IPS-18a (cell line): ENCODE measurements around the gene MGLL.

Experiments
- H3K27ac ChIP-seq: one replicate; pipeline ENCODE4 v1.5.1; 2013; ENCODE audit warnings: low read length
- H3K27me3 ChIP-seq: one replicate; pipeline ENCODE4 v1.6.1; 2013; ENCODE audit warnings: mild to moderate bottlenecking, low read length; ENCODE audit not compliant: control insufficient read depth, insufficient read depth
- H3K36me3 ChIP-seq: one replicate; pipeline ENCODE4 v1.6.1; 2013; ENCODE audit warnings: low read depth, low read length; ENCODE audit not compliant: control insufficient read depth
- H3K4me1 ChIP-seq: one replicate; pipeline ENCODE4 v1.6.1; 2013; ENCODE audit warnings: low read depth, low read length; ENCODE audit not compliant: control insufficient read depth
- H3K4me3 ChIP-seq: one replicate; pipeline ENCODE4 v1.5.1; 2013; ENCODE audit warnings: low read length
- H3K9ac ChIP-seq: one replicate; pipeline ENCODE4 v1.6.1; 2013; ENCODE audit warnings: mild to moderate bottlenecking, low read length, moderate library complexity
- H3K9me3 ChIP-seq: one replicate; pipeline ENCODE4 v1.6.1; 2013; ENCODE audit warnings: low read depth, low read length; ENCODE audit not compliant: control insufficient read depth

The MGLL gene

GRCh38 chr3:127674101-127674721, 148.1 kb downstream of the MGLL start:
- no peaks in the 10 kb centered on the region for H3K4me1 ChIP-seq
- H3K9ac ChIP-seq: no peak overlapping the region
- H3K4me3 ChIP-seq: no peak overlapping the region
- H3K36me3 ChIP-seq: no peaks in the 10 kb centered on the region
- H3K27ac ChIP-seq: no peak overlapping the region
- peaks cover 7% of the 10 kb centered on the region for H3K27me3 ChIP-seq
- no peaks in the 10 kb centered on the region for H3K9me3 ChIP-seq

- no peak overlapping the region for H3K27ac ChIP-seq
- peak overlapping the region; percentile 68 for H3K4me3 ChIP-seq
- peaks cover 7% of the 10 kb centered on the region for H3K27me3 ChIP-seq
- H3K36me3 ChIP-seq: no peaks in the 10 kb centered on the region
- H3K9me3 ChIP-seq: no peaks in the 10 kb centered on the region
- H3K4me1 ChIP-seq: no peaks in the 10 kb centered on the region
- H3K9ac ChIP-seq: no peak overlapping the region
Measured at GRCh38 chr3:127673191-127674100, 148.9 kb downstream of the MGLL start.

DNA sequence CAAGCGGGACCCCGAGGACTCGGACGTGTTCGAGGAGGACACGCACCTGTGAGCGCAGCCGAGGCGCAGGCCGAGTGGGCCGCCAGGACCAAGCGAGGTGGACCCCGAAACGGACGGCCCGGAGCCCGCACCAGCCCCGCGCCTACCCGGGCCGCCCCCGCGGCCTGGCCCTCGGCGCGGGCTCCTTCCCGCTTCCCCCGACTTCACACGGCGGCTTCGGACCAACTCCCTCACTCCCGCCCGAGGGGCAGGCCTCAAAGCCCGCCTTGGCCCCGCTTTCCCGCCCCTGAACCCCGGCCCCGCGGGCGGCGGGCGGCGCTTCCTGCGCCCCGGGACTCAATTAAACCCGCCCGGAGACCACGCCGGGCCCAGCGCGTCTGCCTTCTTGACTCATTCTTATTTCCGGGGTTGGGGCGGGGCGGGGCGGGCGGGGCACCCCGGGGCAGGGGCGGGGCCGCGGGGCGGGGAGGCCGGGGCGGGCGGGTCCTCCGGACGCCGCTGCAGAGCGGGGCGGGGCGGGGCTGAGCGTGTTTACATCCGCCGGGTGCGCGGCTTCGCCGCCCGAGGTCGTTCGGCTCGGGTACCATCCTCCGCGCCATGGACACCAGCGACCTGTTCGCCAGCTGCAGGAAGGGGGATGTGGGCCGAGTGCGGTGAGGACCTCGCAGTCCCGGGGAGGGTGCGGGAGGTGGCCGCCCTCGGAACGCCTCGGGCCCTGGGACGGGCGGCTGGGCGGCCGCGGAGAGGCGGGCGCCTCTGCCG, 149.7 kb downstream of the MGLL start, which contains the start of gene ABTB1:
Gene ABTB1 (plus strand): TSS at position 524 of the 762 bp plus-strand sequence. CDS start 74 bp downstream, at position 598.
- H3K36me3 ChIP-seq: no peaks in the 10 kb centered on the region
- no peak within 1 kb of the TSS for H3K27ac ChIP-seq
- peak within 1 kb of the TSS; percentile 68 for H3K4me3 ChIP-seq
- H3K4me1 ChIP-seq: no peaks in the 10 kb centered on the region
- H3K27me3 ChIP-seq: peaks cover 7% of the 10 kb centered on the region
- H3K9me3 ChIP-seq: no peaks in the 10 kb centered on the region
- peak within 1 kb of the TSS; percentile 61 for H3K9ac ChIP-seq

GRCh38 chr3:127671523-127672428, 150.5 kb downstream of the MGLL start:
- H3K9me3 ChIP-seq: no peaks in the 10 kb centered on the region
- no peak overlapping the region for H3K27ac ChIP-seq
- H3K9ac ChIP-seq: peak overlapping the region; percentile 61
- H3K4me3 ChIP-seq: peak overlapping the region; percentile 59
- peaks cover 7% of the 10 kb centered on the region for H3K27me3 ChIP-seq
- no peaks in the 10 kb centered on the region for H3K36me3 ChIP-seq
- no peaks in the 10 kb centered on the region for H3K4me1 ChIP-seq

- Histone ChIP-seq H3K4me3 (no peak overlapping the region), H3K27me3 (peaks cover 7% of the 10 kb centered on the region), H3K27ac (no peak overlapping the region), H3K4me1 (no peaks in the 10 kb centered on the region), H3K9me3 (no peaks in the 10 kb centered on the region), H3K9ac (no peak overlapping the region), H3K36me3 (no peaks in the 10 kb centered on the region)
Measured at GRCh38 chr3:127670761-127671522, 151.4 kb downstream of the MGLL start.

GRCh38 chr3:127670229-127670559, 152.1 kb downstream of the MGLL start:
- H3K9me3 ChIP-seq: no peaks in the 10 kb centered on the region
- H3K27ac ChIP-seq: no peak overlapping the region
- no peak overlapping the region for H3K9ac ChIP-seq
- H3K36me3 ChIP-seq: no peaks in the 10 kb centered on the region
- peaks cover 7% of the 10 kb centered on the region for H3K27me3 ChIP-seq
- no peak overlapping the region for H3K4me3 ChIP-seq
- H3K4me1 ChIP-seq: no peaks in the 10 kb centered on the region

DNA sequence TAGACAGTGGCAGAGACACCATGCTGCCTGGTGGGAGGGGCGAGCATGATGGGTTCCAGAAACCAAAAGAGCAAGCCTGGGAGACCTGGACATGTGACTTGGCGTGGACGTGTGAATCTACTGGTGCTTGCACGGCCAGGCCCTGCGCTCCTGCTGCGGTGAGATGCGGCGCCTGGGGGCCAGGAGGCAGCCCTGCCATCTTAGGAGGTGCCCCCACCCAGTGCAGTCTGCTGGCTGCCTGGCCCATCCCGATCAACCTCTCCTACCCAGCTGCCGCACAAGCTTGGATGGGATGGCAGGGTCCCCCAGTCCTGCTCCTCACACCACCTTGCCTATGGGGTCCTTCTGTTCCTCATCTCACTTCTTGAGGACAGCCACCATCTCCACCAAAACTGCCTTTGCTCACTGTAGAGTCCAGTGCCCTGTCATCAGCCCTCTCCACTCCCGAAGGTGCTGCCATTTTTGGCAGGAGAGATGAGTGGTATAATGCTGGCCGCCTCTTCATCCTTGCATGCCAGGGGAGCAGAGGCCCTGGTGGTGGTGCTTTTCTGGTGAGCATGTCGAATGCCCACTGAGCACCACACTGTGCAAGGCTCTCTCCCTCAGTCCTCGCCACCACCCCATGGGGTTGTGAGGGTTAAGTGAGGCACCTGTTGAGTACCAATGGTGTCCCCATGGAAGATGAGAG, 152.6 kb downstream of the MGLL start:
- Histone ChIP-seq H3K9me3 (no peaks in the 10 kb centered on the region), H3K4me1 (no peaks in the 10 kb centered on the region), H3K9ac (no peak overlapping the region), H3K36me3 (no peaks in the 10 kb centered on the region), H3K4me3 (no peak overlapping the region), H3K27me3 (peaks cover 7% of the 10 kb centered on the region), H3K27ac (no peak overlapping the region)

DNA sequence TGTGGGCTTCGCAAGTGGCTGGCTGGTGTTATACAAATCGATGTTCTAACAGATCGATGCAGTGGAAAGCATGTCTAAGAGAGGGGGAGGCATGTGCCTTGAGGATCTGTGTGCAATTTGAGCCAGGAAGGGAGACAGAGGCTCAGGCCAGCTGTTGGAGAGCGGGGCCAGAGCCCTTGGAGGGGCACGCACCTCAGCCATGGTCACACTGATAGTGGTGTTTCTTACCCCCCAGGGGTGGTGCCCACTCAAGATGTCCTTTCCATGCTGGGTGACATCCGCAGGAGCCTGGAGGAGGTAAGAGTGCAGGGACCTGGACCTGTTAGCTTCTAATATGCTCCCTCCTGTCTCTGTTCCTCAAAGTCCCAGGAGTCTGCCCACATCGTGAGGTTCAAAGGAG, 153.4 kb downstream of the MGLL start:
- no peaks in the 10 kb centered on the region for H3K4me1 ChIP-seq
- no peak overlapping the region for H3K27ac ChIP-seq
- no peaks in the 10 kb centered on the region for H3K36me3 ChIP-seq
- no peak overlapping the region for H3K4me3 ChIP-seq
- H3K9me3 ChIP-seq: no peaks in the 10 kb centered on the region
- no peak overlapping the region for H3K9ac ChIP-seq
- H3K27me3 ChIP-seq: peaks cover 5% of the 10 kb centered on the region

DNA sequence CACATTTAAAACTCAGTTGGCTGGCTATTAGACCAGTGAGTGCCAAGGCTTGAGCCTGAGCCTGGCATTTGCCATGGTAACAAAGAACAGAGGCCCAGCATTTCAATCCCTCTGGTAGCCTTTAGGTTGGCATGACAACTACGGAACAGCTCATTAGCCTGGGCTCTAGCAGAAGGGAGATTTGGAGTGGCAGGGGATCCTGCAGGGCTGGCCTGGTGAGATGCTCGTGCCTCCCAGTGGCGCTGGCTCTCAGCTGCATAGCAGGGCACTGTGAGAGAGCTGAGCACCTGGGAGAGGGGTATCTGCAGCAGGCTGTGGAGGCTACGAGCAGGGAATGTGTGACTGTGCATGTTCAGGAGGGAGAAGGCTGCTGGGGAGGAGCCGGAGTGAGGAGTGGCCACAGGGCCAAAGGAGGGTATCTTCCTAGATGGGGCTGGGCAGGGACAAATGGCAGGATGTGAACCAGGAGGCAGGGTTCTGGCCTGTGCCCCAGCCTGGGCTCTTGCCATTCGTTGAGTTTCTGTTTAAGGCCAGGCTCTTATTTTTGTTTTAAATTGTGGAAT, 155.1 kb downstream of the MGLL start:
- H3K4me3 ChIP-seq: no peak overlapping the region

GRCh38 chr3:127666676-127667075, 155.6 kb downstream of the MGLL start:
- Histone ChIP-seq H3K9me3 (no peaks in the 10 kb centered on the region), H3K4me1 (no peaks in the 10 kb centered on the region), H3K9ac (no peak overlapping the region), H3K4me3 (no peak overlapping the region), H3K36me3 (peaks cover 5% of the 10 kb centered on the region), H3K27ac (no peak overlapping the region), H3K27me3 (no peaks in the 10 kb centered on the region)

More for the DNA sequence above, 155.1 kb downstream of the MGLL start:
- Histone ChIP-seq H3K36me3 (peaks cover 5% of the 10 kb centered on the region), H3K9ac (no peak overlapping the region), H3K27me3 (no peaks in the 10 kb centered on the region), H3K4me1 (no peaks in the 10 kb centered on the region), H3K9me3 (no peaks in the 10 kb centered on the region), H3K27ac (no peak overlapping the region)
